ENCODE data around the gene PRSS22.

PRSS22 gene

GRCh38 chr16:2848933-2849725 is 8.8 kb downstream of the PRSS22 start:
- no peak for DNase-seq

GRCh38 chr16:2846511-2847310 is 11.3 kb downstream of the PRSS22 start:
- DNase-seq: no peak

GRCh38 chr16:2845116-2845515 is 12.9 kb downstream of the PRSS22 start:
- no peak for DNase-seq

- no peak for DNase-seq
These were observed 14.4 kb downstream of the PRSS22 start for GRCh38 chr16:2843526-2843925.

- no peak for DNase-seq
These were observed 15.5 kb downstream of the PRSS22 start for GRCh38 chr16:2842340-2843000.

GRCh38 chr16:2841606-2842339 is 16.2 kb downstream of the PRSS22 start:
- no peak for DNase-seq

GRCh38 chr16:2840914-2841313 is 17.1 kb downstream of the PRSS22 start:
- no peak for DNase-seq

GRCh38 chr16:2839650-2840450 is 18.1 kb downstream of the PRSS22 start:
- no peak for DNase-seq

- no peak for DNase-seq
These were observed 19.0 kb downstream of the PRSS22 start for GRCh38 chr16:2838928-2839327.

- no peak for DNase-seq
These were observed 21.1 kb downstream of the PRSS22 start for GRCh38 chr16:2836646-2837508.

GRCh38 chr16:2835638-2836493 is 22.1 kb downstream of the PRSS22 start:
- DNase-seq: no peak

GRCh38 chr16:2834968-2835367 is 23.0 kb downstream of the PRSS22 start:
- DNase-seq: no peak

- no peak for DNase-seq
These were observed 24.2 kb downstream of the PRSS22 start for GRCh38 chr16:2833776-2834175.

- DNase-seq: no peak
These were observed 26.8 kb downstream of the PRSS22 start for GRCh38 chr16:2831203-2831602.

- no peak for DNase-seq
These were observed 27.6 kb downstream of the PRSS22 start for GRCh38 chr16:2830355-2830695.

- DNase-seq: no peak
These were observed 28.2 kb downstream of the PRSS22 start, which contains the start of gene ZG16B for GRCh38 chr16:2829501-2830354. Gene ZG16B, plus strand, starts transcription at chr16:2830303. Its CDS starts 139 bp downstream, at chr16:2830442.

- DNase-seq: no peak
These were observed 29.0 kb downstream of the PRSS22 start for GRCh38 chr16:2828876-2829430.

- no peak for DNase-seq
These were observed 29.5 kb downstream of the PRSS22 start for GRCh38 chr16:2828521-2828840.

Data from NCI-H748 treated with DMSO at 0.1 percent for 48 hours (cell line).